Liver (tissue), 9 donors: Measurements from ENCODE around the gene TK1. TPM values are rescaled to one million over a fixed set of nuclear protein-coding genes. Genes with fewer than 3 reads are reported as not detected.

Experiments used
- DNase-seq: peaks from one replicate; pipeline ENCODE4 v3.0.0-alpha.2; 2017; ENCODE audit warnings: low spot score
- H3K27ac ChIP-seq, 2 donors: one replicate each; pipeline ENCODE4 v1.7.0; 2013; ENCODE audit warnings: inconsistent platforms in 2 of 2, low read length in 2 of 2, control low read depth in 1 of 2, low read depth in 1 of 2, mild to moderate bottlenecking in 1 of 2
- H3K27me3 ChIP-seq, 4 donors: one replicate each; pipeline versions ENCODE4 v1.6.1 to v1.7.0; 2013; ENCODE audit warnings: low read length in 3 of 4, inconsistent platforms in 1 of 4, mild to moderate bottlenecking in 1 of 4, moderate library complexity in 1 of 4; ENCODE audit not compliant: control insufficient read depth in 4 of 4, insufficient read depth in 4 of 4
- H3K36me3 ChIP-seq, 4 donors: one replicate each; pipeline versions ENCODE4 v1.6.1 to v1.7.0; 2013; ENCODE audit warnings: low read length in 3 of 4, mild to moderate bottlenecking in 3 of 4, low read depth in 1 of 4, moderate library complexity in 1 of 4; ENCODE audit not compliant: control insufficient read depth in 4 of 4, insufficient read depth in 3 of 4
- H3K4me1 ChIP-seq, 4 donors: one replicate each; pipeline versions ENCODE4 v1.6.1 to v1.7.0; 2013; ENCODE audit warnings: low read length in 3 of 4, mild to moderate bottlenecking in 3 of 4, moderate library complexity in 1 of 4; ENCODE audit not compliant: control insufficient read depth in 4 of 4, insufficient read depth in 4 of 4
- H3K4me3 ChIP-seq, 3 donors: one replicate each; pipeline versions ENCODE4 v1.6.1 to v1.7.0; 2013; ENCODE audit warnings: low read length in 3 of 3, control low read depth in 1 of 3, low read depth in 1 of 3, mild to moderate bottlenecking in 1 of 3
- H3K9ac ChIP-seq, 2 donors: one replicate each; pipeline ENCODE4 v1.7.0; 2013; ENCODE audit warnings: low read length in 2 of 2, mild to moderate bottlenecking in 2 of 2, moderate library complexity in 2 of 2, control low read depth in 1 of 2, low read depth in 1 of 2
- H3K9me3 ChIP-seq, 4 donors: one replicate each; pipeline versions ENCODE4 v1.6.1 to v1.7.0; 2013; ENCODE audit warnings: low read length in 3 of 4; ENCODE audit not compliant: control insufficient read depth in 4 of 4
- ATF3 ChIP-seq: IDR thresholded peaks from 2 replicates; pipeline ENCODE4 v1.6.1; 2016; ENCODE audit warnings: antibody characterized with exemption
- CTCF ChIP-seq: fragments of 150-350 bp; IDR thresholded peaks from 2 replicates; pipeline ENCODE4 v1.5.1; 2017; ENCODE audit warnings: improper control_type of control experiment, low read depth, low read length; ENCODE audit not compliant: missing input control
- EGR1 ChIP-seq, 2 donors: IDR thresholded peaks; 2 replicates each; pipeline ENCODE4 v1.6.1; 2016 to 2018; ENCODE audit warnings: antibody characterized with exemption in 2 of 2, low read depth in 2 of 2
- FOXA1 ChIP-seq: IDR thresholded peaks from 2 replicates; pipeline ENCODE4 v1.6.1; 2016; ENCODE audit warnings: antibody characterized with exemption
- FOXA2 ChIP-seq: IDR thresholded peaks from 2 replicates; pipeline ENCODE4 v1.6.1; 2016; ENCODE audit warnings: antibody characterized with exemption
- GABPA ChIP-seq, 2 donors: IDR thresholded peaks in 1 of 2; conservative IDR thresholded peaks in 1 of 2; 2 replicates each; pipeline ENCODE4 v1.6.1; 2016; ENCODE audit warnings: antibody characterized with exemption in 2 of 2, mild to moderate bottlenecking in 1 of 2, moderate library complexity in 1 of 2
- HNF4A ChIP-seq, 2 donors: conservative IDR thresholded peaks; 2 replicates each; pipeline ENCODE4 v1.6.1; 2016; ENCODE audit warnings: antibody characterized with exemption in 2 of 2, mild to moderate bottlenecking in 2 of 2
- HNF4G ChIP-seq: IDR thresholded peaks from 2 replicates; pipeline ENCODE4 v1.6.1; 2016; ENCODE audit warnings: antibody characterized with exemption
- JUND ChIP-seq, 2 donors: IDR thresholded peaks; 2 replicates each; pipeline ENCODE4 v1.6.1; 2016; ENCODE audit warnings: antibody characterized with exemption in 2 of 2
- NR2F2 ChIP-seq: IDR thresholded peaks from 2 replicates; pipeline ENCODE4 v1.6.1; 2016; ENCODE audit warnings: antibody characterized with exemption
- RAD21 ChIP-seq, 2 donors: IDR thresholded peaks; 2 replicates each; pipeline ENCODE4 v1.6.1; 2016; ENCODE audit warnings: antibody characterized with exemption in 2 of 2, mild to moderate bottlenecking in 2 of 2
- REST ChIP-seq: IDR thresholded peaks from 2 replicates; pipeline ENCODE4 v1.6.1; 2016; ENCODE audit warnings: antibody characterized with exemption, mild to moderate bottlenecking
- RXRA ChIP-seq, 2 donors: IDR thresholded peaks; 2 replicates each; pipeline ENCODE4 v1.6.1; 2017 to 2018; ENCODE audit warnings: antibody characterized with exemption in 2 of 2, mild to moderate bottlenecking in 1 of 2
- SP1 ChIP-seq: IDR thresholded peaks from 2 replicates; pipeline ENCODE4 v1.6.1; 2018; ENCODE audit warnings: antibody characterized with exemption, mild to moderate bottlenecking
- TAF1 ChIP-seq: conservative IDR thresholded peaks from 2 replicates; pipeline ENCODE4 v1.6.1; 2016; ENCODE audit warnings: antibody characterized with exemption, mild to moderate bottlenecking
- YY1 ChIP-seq: IDR thresholded peaks from 2 replicates; pipeline ENCODE4 v1.6.1; 2016; ENCODE audit warnings: antibody characterized with exemption, mild to moderate bottlenecking
- ZBTB33 ChIP-seq: IDR thresholded peaks from 2 replicates; pipeline ENCODE4 v1.6.1; 2016; ENCODE audit warnings: antibody characterized with exemption
- WGBS: extraction: QIAGEN DNeasy Blood & Tissue Kit; methylation state at CpG from one replicate; pipeline ENCODE4 v1.1.7; 2013; 5-methylcytosine and 5-hydroxymethylcytosine counted together
- polyA plus RNA-seq, 2 donors: library from polyadenylated mRNA; stranded (reverse) in 1 of 2; unstranded in 1 of 2; fragments of 200-250 nt in 1 of 2; fragments of >200 nt in 1 of 2; fragmentation: Nextera tagmentation in 1 of 2; extraction: Ambion mirVana in 1 of 2; gene quantifications; one replicate each; pipeline versions ENCODE4 v1.2.1 to v1.2.3, GENCODE V29; 2013 to 2015
- total RNA-seq, 2 donors: library from RNA; depleted of rRNA; stranded (reverse); fragments of >200 nt; gene quantifications; one replicate each; pipeline ENCODE4 v1.2.3, GENCODE V29; 2014
- donor health status: healthy.
- donor health status: healthy.
- donor health status: healthy.
- donor health status: healthy.
- donor health status: healthy.

TK1 gene
- total and polyA plus RNA-seq, 4 donors = 0.84 to 97.6 (median 10.1) TPM

- WGBS = 56% methylated on average over 7 of the region's 7 CpGs
- H3K27me3 ChIP-seq = no peaks in the 10 kb centered on the region
- H3K4me3 ChIP-seq = no peak overlapping the region
- H3K36me3 ChIP-seq = no peaks in the 10 kb centered on the region
- no peak overlapping the region for H3K27ac ChIP-seq
- no peak overlapping the region for H3K9ac ChIP-seq
- TF ChIP-seq HNF4A (conservative IDR thresholded peaks at IDR 0.05) (peak in 1 of 2 donors; percentile 14), FOXA2 (no peak), SP1 (peak; percentile 52)
- no peaks in the 10 kb centered on the region for H3K9me3 ChIP-seq
- H3K4me1 ChIP-seq = peaks cover 3 to 7% (median 6%) of the 10 kb centered on the region in 4 donors
- DNase-seq = no peak
Observed at GRCh38 chr17:78151514-78152008, 35.3 kb downstream of the TK1 start.

GRCh38 chr17:78148286-78149016 is 38.4 kb downstream of the TK1 start:
- Histone ChIP-seq H3K9ac (no peak overlapping the region), H3K4me1 (peaks cover 8 to 27% (median 19%) of the 10 kb centered on the region in 4 donors), H3K4me3 (no peak overlapping the region)

More at GRCh38 chr17:78148286-78149016, 38.4 kb downstream of the TK1 start:
- TF ChIP-seq REST (no peak), TAF1 (no peak), HNF4A (conservative IDR thresholded peaks at IDR 0.05) (peak in 1 of 2 donors; percentile 10), NR2F2 (no peak), YY1 (no peak), ZBTB33 (no peak), CTCF (no peak), ATF3 (no peak), RAD21 (IDR thresholded peaks at IDR 0.05) (no peak), FOXA1 (no peak), FOXA2 (no peak), HNF4G (no peak), SP1 (peak; percentile 8), EGR1 (IDR thresholded peaks at IDR 0.05; ENCODE audit: low read depth in 2 of 2) (no peak), GABPA (IDR thresholded peaks at IDR 0.05 in 1 of 2, conservative IDR thresholded peaks at IDR 0.05 in 1 of 2) (no peak), RXRA (IDR thresholded peaks at IDR 0.05) (no peak), JUND (IDR thresholded peaks at IDR 0.05) (no peak)
- H3K9me3 ChIP-seq = no peaks in the 10 kb centered on the region
- 61% methylated on average over 14 of the region's 14 CpGs for WGBS
- H3K36me3 ChIP-seq = no peaks in the 10 kb centered on the region
- H3K27me3 ChIP-seq = no peaks in the 10 kb centered on the region
- no peak overlapping the region for H3K27ac ChIP-seq
- DNase-seq = no peak
